Stimulated activated CD8-positive, alpha-beta memory T cell treated with anti-CD3 and anti-CD28 coated beads, Interleukin-12 subunit alpha, Interleukin-12 subunit beta, amount 100 ng/mL, for 1 hour (primary cell): ENCODE results near the gene PNRC2.
"Not testable (repeated sequence)": the region's sequence is repeated elsewhere in the genome, so short reads cannot be mapped to it uniquely, and the experiment has no call there.

Experiments used
- DNase-seq: peaks from one replicate; pipeline ENCODE4 v3.0.0-alpha.2; 2020; ENCODE audit warnings: low read depth

PNRC2 gene

GRCh38 chr1:23992011-23992410 lies 32.4 kb downstream of the PNRC2 start:
- DNase-seq: not testable (repeated sequence)

GRCh38 chr1:23995431-23995837 lies 35.8 kb downstream of the PNRC2 start:
- DNase-seq: no peak

GRCh38 chr1:23996700-23997229 lies 37.1 kb downstream of the PNRC2 start:
- DNase-seq: no peak

GRCh38 chr1:23997812-23998211 lies 38.2 kb downstream of the PNRC2 start:
- no peak for DNase-seq

GRCh38 chr1:23999156-23999671 lies 39.6 kb downstream of the PNRC2 start:
- DNase-seq: no peak

GRCh38 chr1:24002695-24003094 lies 43.1 kb downstream of the PNRC2 start:
- DNase-seq: no peak

- DNase-seq: no peak
Measured at GRCh38 chr1:24003331-24003972, 43.8 kb downstream of the PNRC2 start.

GRCh38 chr1:24004132-24004531 lies 44.5 kb downstream of the PNRC2 start:
- DNase-seq: no peak

GRCh38 chr1:24005163-24005562 lies 45.5 kb downstream of the PNRC2 start:
- no peak for DNase-seq

GRCh38 chr1:24007079-24007478 lies 47.5 kb downstream of the PNRC2 start:
- no peak for DNase-seq

GRCh38 chr1:24008574-24009184 lies 49.1 kb downstream of the PNRC2 start:
- DNase-seq: not testable (repeated sequence)

- DNase-seq: no peak
Measured at GRCh38 chr1:24009406-24009805, 49.8 kb downstream of the PNRC2 start.

GRCh38 chr1:24010650-24011049 lies 51.0 kb downstream of the PNRC2 start:
- no peak for DNase-seq

- DNase-seq: not testable (repeated sequence)
Measured at GRCh38 chr1:24012878-24013277, 53.2 kb downstream of the PNRC2 start.
